NCI-H526 treated with DMSO at 0.1 percent for 48 hours (cell line): ENCODE data around the gene MAB21L4.

ENCODE experiments used
- DNase-seq: peaks from one replicate; lab custom pipeline; 2025; lab: John Stamatoyannopoulos, UW

Gene MAB21L4

GRCh38 chr2:240877460-240878340 is 18.3 kb downstream of the MAB21L4 start:
- DNase-seq = no peak

GRCh38 chr2:240876475-240877251 is 19.3 kb downstream of the MAB21L4 start:
- DNase-seq = no peak

- no peak for DNase-seq
Observed at GRCh38 chr2:240876035-240876474, 19.9 kb downstream of the MAB21L4 start.

- no peak for DNase-seq
Observed at GRCh38 chr2:240875228-240876034, 20.5 kb downstream of the MAB21L4 start.

- DNase-seq = no peak
Observed at GRCh38 chr2:240874715-240875227, 21.2 kb downstream of the MAB21L4 start.

- DNase-seq = no peak
Observed at GRCh38 chr2:240873805-240874714, 21.9 kb downstream of the MAB21L4 start.

GRCh38 chr2:240873098-240873788 is 22.7 kb downstream of the MAB21L4 start:
- no peak for DNase-seq

GRCh38 chr2:240872317-240873097 is 23.4 kb downstream of the MAB21L4 start:
- DNase-seq = no peak

- DNase-seq = no peak
Observed at GRCh38 chr2:240871071-240871958, 24.6 kb downstream of the MAB21L4 start.

GRCh38 chr2:240869956-240870875 is 25.7 kb downstream of the MAB21L4 start:
- no peak for DNase-seq

GRCh38 chr2:240869109-240869955 is 26.6 kb downstream of the MAB21L4 start:
- no peak for DNase-seq

GRCh38 chr2:240868286-240869108 is 27.5 kb downstream of the MAB21L4 start, which contains the start of gene AGXT:
Gene AGXT (plus strand): TSS chr2:240868824. CDS start chr2:240868866, 42 bp downstream.
- no peak for DNase-seq

- DNase-seq = no peak
Observed at GRCh38 chr2:240865391-240865790, 30.6 kb downstream of the MAB21L4 start.

- no peak for DNase-seq
Observed at GRCh38 chr2:240864475-240864874, 31.5 kb downstream of the MAB21L4 start.

- no peak for DNase-seq
Observed at GRCh38 chr2:240861547-240861946, 34.4 kb downstream of the MAB21L4 start.
